Measurements from ENCODE around the gene TBCC. TPM values are rescaled to one million over a fixed set of nuclear protein-coding genes. Genes with fewer than 3 reads are reported as not detected.

TBCC gene
- total RNA-seq, 1 experiment from 2014 or later: 36.2 TPM

GRCh38 chr6:42751055-42751454 is 5.2 kb upstream of the TBCC start:
- peaks cover 20% of the 10 kb centered on the region for H3K36me3 Mint-ChIP-seq (ENCODE audit: insufficient read depth, unreplicated experiment)
- DNase-seq: no peak
- H3K9me3 Mint-ChIP-seq (ENCODE audit: low read depth, unreplicated experiment): no peaks in the 10 kb centered on the region
- no peaks in the 10 kb centered on the region for H3K27me3 Mint-ChIP-seq (ENCODE audit: unreplicated experiment)
- CTCF ChIA-PET: interaction anchor here (0.7 kb wide), 1 partner anchor 161 kb away, joined by 3 read pairs; no protein-coding TSS in a partner anchor
- intact Hi-C loops (cut with micrococcal nuclease; ENCODE audit: unreplicated experiment): no loop called here
- no peak overlapping the region for H3K4me3 Mint-ChIP-seq (ENCODE audit: low read depth, unreplicated experiment)
- H3K27ac Mint-ChIP-seq (ENCODE audit: unreplicated experiment): no peak overlapping the region
- BruUV-seq (replicated peaks): no TSS peak
- TF ChIP-seq CTCF (IDR thresholded peaks at IDR 0.05; ENCODE audit: unreplicated experiment): no peak
- H3K4me1 Mint-ChIP-seq (ENCODE audit: low read depth, unreplicated experiment): peaks cover 18% of the 10 kb centered on the region

DNA sequence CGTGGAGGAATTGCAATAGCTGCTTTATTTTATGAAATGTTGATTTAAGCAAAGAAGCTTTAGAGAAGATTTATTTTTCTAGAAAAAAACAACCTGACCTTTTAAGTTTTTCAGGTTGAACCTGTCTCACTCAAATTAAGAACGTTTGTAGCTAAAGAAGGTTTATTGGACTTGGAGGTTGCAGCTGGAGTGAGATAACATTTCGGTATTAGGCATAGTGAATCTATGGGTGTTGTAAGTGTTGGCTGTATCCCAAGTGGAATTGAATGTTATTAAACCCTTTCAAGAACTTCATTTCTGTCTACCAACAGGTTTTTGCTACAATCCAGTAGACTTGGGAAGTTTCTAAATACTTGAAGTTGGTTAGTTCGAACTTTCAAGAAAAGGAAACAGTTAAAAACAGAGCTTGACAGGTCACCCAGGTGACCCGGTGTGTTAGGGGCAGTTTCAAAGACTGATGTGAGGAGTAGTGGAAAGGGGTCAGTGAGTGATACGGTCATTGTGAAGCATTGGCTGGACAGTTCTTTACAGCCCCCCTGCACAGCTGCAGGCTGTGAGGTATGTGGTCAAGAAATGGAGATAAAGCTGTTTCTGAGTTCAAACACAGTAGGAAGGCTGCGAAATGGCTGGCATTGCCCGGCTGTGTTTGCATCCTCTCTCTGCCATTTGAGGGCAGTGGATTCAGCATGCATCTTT is 2.4 kb upstream of the TBCC start:
- intact Hi-C loops (cut with micrococcal nuclease; ENCODE audit: unreplicated experiment): loop anchor here (5.0 kb wide), 1 partner anchor 129 kb away; the partner anchor contains the start of gene RPL7L1
- no TSS peak for BruUV-seq (replicated peaks)
- CTCF ChIA-PET: interaction anchor here (0.7 to 1.5 kb wide), 4 partner anchors 32 to 475 kb away, joined by 3 to 5 read pairs (median 4); partner anchors contain the start of gene RPL7L1
- Mint-ChIP-seq H3K27me3 (ENCODE audit: unreplicated experiment) (no peaks in the 10 kb centered on the region), H3K27ac (ENCODE audit: unreplicated experiment) (no peak overlapping the region), H3K9me3 (ENCODE audit: low read depth, unreplicated experiment) (no peaks in the 10 kb centered on the region), H3K36me3 (ENCODE audit: insufficient read depth, unreplicated experiment) (peaks cover 40% of the 10 kb centered on the region), H3K4me1 (ENCODE audit: low read depth, unreplicated experiment) (peaks cover 26% of the 10 kb centered on the region), H3K4me3 (ENCODE audit: low read depth, unreplicated experiment) (peak overlapping the region; percentile 88)
- TF ChIP-seq CTCF (IDR thresholded peaks at IDR 0.05; ENCODE audit: unreplicated experiment): no peak
- DNase-seq: no peak

GRCh38 chr6:42746463-42747391 is 824 bp upstream of the TBCC start:
- no peaks in the 10 kb centered on the region for H3K9me3 Mint-ChIP-seq (ENCODE audit: low read depth, unreplicated experiment)
- H3K36me3 Mint-ChIP-seq (ENCODE audit: insufficient read depth, unreplicated experiment): peaks cover 40% of the 10 kb centered on the region
- CTCF ChIA-PET: interaction anchor here (0.6 to 2.0 kb wide), 20 partner anchors 9 to 1884 kb away, joined by 3 to 14 read pairs (median 5); partner anchors contain the start of genes BICRAL and RPL7L1
- peak overlapping the region; percentile 88 for H3K4me3 Mint-ChIP-seq (ENCODE audit: low read depth, unreplicated experiment)
- intact Hi-C loops (cut with micrococcal nuclease; ENCODE audit: unreplicated experiment): loop anchor here (1.0 to 5.0 kb wide), 2 partner anchors 36 to 131 kb away; partner anchors contain the start of genes BICRAL and RPL7L1
- DNase-seq: peak; percentile 92
- peak overlapping the region; percentile 92 for H3K27ac Mint-ChIP-seq (ENCODE audit: unreplicated experiment)
- peaks cover 26% of the 10 kb centered on the region for H3K4me1 Mint-ChIP-seq (ENCODE audit: low read depth, unreplicated experiment)
- no TSS peak for BruUV-seq (replicated peaks)
- H3K27me3 Mint-ChIP-seq (ENCODE audit: unreplicated experiment): no peaks in the 10 kb centered on the region
- TF ChIP-seq CTCF (IDR thresholded peaks at IDR 0.05; ENCODE audit: unreplicated experiment): no peak

DNA sequence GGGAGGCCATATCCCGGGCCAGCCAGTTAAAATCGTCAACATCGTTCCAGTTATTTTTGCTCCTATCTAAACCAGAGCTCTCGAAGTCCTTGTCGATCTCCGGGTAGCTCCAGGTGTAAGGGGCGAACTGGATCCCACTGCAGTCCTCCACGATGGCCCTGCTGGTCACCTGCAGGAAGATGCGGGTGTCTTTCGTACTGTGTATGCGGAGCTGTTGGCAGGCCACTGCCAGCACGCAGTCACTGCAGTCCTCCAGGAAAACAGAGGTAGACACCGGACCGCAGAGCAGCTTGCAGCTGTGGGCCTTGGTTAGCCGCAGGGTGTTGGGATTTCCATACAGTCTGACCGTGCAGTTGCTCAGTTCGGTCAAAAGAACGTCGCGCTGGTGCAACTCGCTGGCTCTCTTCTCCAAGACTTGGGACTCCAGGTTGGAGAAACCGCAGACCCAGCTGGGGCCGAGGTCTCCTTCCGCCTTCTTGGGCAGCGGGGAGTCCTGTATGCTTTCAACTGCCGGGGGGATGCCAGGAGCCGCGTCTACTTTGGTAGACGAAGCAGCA is 742 bp downstream of the TBCC start:
- TF ChIP-seq CTCF (IDR thresholded peaks at IDR 0.05; ENCODE audit: unreplicated experiment): no peak
- no peaks in the 10 kb centered on the region for H3K9me3 Mint-ChIP-seq (ENCODE audit: low read depth, unreplicated experiment)
- peaks cover 26% of the 10 kb centered on the region for H3K4me1 Mint-ChIP-seq (ENCODE audit: low read depth, unreplicated experiment)
- no TSS peak for BruUV-seq (replicated peaks)
- no peak overlapping the region for H3K27ac Mint-ChIP-seq (ENCODE audit: unreplicated experiment)
- DNase-seq: peak; percentile 30
- H3K36me3 Mint-ChIP-seq (ENCODE audit: insufficient read depth, unreplicated experiment): peaks cover 40% of the 10 kb centered on the region
- intact Hi-C loops (cut with micrococcal nuclease; ENCODE audit: unreplicated experiment): loop anchor here (5.0 kb wide), 1 partner anchor 132 kb away; the partner anchor contains the start of gene RPL7L1
- peak overlapping the region; percentile 88 for H3K4me3 Mint-ChIP-seq (ENCODE audit: low read depth, unreplicated experiment)
- CTCF ChIA-PET: interaction anchor here (0.6 to 2.0 kb wide), 14 partner anchors 8 to 153 kb away, joined by 3 to 16 read pairs (median 5); partner anchors contain the start of gene BICRAL
- no peaks in the 10 kb centered on the region for H3K27me3 Mint-ChIP-seq (ENCODE audit: unreplicated experiment)

Measured in Calu3 (cell line).